NOMO-1 (cell line): ENCODE data around the gene SLC22A1.
"Not testable (repeated sequence)": the region's sequence is repeated elsewhere in the genome, so short reads cannot be mapped to it uniquely, and the experiment has no call there.

ENCODE experiments used
- DNase-seq, 2 experiments: peaks; one replicate each; lab custom pipeline; 2025; ENCODE audit not compliant: unreplicated experiment in 2 of 2; lab: John Stamatoyannopoulos, UW

Gene SLC22A1

GRCh38 chr6:160120087-160120486 lies 1.5 kb upstream of the SLC22A1 start:
- no peak for DNase-seq

GRCh38 chr6:160121981-160122380 lies 366 bp downstream of the SLC22A1 start:
- DNase-seq = no peak

DNA sequence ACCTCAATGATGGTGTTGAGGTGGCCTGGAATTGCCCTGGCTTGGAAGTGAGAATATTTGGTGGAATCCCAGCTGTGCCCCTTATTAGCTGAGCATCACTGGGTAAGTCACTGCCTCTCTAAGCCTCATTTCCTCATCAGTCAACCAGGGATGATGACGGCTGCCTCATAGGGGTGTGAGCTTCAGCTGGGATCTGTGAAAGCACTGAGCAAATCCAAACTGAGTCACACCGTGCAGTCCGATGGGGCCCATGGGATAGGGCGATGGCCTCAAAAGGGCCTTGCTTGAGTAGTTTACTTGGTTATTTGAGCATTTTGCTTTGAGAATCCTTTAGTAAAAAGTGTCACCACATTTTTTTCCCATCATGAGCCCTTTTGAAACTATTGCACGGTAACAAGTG lies 1.1 kb downstream of the SLC22A1 start:
- no peak for DNase-seq

DNA sequence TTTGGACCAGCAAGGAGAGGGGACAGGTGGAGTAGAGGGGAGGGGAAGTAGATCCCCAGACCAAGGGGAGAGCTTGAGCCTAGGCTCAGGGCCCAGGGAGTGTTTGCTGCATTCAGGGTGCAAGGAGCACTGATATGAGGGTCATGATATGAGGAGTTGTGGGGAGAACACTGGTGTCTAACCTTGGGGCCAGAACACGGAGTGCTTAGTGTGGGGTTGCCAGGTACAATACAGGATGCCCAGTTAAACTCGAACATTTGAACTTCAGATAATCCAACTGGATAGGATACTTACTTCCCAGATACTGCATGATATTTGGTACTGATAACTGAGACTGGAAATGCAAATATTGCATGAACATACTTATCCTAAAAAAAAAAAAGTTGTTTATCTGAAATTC lies 2.4 kb downstream of the SLC22A1 start:
- no peak for DNase-seq

DNA sequence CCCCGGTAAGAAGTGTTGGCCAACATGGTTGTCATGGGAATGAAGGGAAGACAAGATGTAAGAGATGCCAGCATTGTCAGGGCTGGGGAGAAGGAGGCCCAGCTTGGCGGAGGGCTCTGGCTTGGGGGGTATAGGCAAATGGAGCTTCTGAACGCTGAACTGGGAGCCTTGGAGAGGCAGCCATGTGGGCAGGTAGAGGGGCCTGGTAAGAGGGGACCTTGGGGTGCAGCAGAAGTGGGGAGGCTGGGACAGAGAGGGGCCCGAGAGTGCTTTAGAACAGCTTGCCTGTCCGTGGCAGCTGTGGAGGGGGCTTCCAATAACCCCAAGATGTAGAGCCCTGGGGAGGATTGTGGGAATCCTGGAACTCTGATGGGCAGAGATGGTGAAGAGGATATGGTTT lies 3.0 kb downstream of the SLC22A1 start:
- DNase-seq = no peak

DNA sequence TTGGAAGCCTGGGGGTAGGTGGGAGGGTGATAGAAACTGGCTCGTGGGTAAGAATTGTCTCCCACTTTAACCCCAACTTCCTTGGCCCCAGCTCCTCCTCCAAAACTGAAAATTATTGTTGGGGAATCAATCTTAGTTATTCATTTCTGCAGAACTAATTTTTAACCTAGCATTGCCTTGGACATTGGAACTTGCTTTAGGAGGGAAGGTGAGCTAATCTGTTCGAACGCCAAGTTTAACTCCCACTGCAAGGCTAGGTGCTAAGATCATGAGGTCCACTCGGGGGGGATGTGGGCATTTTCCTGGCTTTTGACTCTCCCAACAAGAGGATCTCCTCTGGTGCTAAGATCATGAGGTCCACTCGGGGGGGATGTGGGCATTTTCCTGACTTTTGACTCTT lies 3.5 kb downstream of the SLC22A1 start:
- DNase-seq = not testable (repeated sequence)

DNA sequence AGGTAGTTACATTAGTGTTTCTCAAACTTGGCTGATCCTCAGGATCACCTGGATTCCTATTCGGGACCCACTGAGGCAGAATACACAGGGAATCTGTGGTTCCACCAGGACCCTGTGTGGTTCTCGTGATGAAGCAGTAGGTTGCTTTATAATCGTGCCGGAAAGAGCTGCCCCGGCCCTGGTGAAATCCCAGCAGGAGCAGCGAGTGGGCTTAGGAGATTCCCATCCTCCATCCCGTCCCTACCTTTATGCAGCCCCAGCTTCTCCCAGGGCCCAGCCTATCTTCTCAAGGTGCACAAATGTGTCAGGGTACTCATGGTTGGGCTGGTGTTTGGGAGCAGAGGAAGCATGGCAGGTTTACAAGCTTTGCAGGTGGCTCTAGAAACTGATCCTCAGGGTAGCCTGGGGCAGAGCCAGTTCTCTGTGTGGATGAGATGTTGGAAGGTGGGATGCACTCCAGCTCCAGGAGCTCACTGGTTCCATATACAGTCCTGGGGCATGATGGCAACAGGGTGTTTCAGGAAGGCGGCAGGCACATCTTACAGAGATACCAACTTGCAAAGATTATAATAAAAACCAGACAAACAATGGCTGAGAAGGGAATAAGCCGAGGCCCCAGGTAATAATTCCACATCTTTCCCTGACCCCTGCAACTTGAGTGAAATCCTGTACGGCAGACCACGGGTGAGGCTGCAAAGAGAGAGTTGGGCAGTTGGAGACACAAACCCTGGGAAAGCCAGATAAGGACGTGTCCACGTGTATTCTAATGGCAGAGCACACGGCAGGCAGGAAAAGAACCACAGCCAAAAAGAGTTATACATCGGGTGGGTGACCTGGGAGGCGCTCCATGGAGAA lies 5.9 kb downstream of the SLC22A1 start:
- DNase-seq = no peak

DNA sequence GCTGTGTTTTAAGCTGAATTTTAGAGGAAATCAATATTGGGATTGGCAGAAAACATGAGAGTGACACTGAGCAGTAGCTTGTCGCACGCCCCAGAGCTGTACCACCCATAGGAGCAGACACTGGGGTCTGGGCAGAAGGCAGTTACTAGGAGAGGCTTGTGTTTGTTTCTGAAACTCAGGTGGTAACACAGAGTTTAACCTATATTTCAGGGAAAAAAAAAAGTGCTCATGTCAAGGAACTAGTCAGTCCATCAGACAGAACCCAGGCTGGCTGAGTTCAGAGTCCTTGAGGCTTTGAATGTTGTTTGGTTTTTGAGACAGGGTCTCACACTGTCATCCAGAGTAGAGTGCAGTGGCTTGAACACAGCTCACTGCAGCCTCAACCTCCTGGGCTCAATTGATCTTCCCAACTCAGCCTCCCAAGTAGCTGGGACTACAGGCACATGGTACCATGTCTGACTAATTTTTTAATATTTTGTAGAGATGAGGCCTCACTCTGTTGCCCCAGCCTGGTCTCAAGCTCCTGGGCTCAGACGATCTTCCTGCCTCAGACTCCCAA lies 6.6 kb downstream of the SLC22A1 start:
- DNase-seq = no peak

DNA sequence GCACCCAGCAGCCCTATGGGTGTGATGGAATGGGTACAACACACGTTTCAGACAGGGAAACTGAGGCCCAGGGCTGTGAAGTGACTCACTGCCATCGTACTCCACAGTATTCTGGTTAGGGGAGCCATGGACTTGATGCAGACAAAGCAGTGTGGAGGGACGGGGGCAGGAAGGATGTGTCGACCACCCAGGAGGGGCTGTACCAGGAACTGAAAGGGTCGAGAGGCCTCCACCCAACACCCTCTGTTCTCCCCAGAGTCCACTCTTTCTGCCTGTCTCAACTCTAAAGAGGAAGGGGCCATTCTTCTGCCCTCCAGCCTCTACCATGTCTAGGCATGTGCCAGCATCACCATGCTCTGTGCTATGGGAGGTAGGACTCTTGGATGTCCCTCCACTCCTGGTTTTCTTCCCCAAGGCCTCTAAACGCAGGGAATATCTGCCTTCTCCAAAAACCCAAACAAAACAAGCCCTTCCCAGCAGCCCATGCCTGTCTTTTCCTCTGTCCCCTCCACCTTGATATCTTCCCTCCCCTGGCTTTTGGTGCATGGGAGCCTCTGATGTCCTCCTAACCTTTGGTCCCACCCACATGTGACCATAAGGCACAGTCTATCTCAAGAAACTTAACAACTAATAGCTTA lies 7.4 kb downstream of the SLC22A1 start:
- DNase-seq = no peak

DNA sequence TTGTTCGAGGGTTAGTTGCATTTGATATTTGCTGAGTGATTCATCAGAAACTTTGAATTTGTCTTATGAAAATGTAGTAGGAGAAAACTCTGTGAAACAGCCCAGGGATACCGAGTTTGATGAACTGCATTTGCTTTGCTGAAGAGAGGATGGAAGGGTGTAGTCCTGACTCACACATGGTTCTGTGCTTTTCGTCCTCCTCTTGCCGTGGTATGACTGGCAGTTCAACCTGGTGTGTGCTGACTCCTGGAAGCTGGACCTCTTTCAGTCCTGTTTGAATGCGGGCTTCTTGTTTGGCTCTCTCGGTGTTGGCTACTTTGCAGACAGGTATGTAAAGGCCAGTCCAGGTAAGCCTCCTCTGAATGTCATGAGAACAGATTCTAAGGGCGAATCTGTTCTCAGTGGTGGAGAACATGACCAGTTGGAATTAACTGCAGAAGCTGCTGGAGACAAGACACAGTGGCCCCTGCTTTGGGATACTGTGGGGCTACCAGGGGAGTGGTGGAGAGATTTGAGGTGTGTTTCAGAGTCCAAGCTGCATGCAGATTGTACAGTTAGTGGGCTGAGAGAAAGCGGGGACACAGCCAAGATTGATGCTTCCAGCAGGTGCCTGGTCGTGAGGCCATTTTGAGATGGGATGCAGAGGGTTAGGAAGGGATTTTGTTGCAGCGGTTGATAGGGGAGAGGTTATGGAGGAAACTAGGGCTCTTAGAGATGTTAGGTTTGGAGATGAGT lies 8.4 kb downstream of the SLC22A1 start:
- no peak for DNase-seq

- no peak for DNase-seq
Observed at GRCh38 chr6:160130729-160131484, 9.3 kb downstream of the SLC22A1 start.

DNA sequence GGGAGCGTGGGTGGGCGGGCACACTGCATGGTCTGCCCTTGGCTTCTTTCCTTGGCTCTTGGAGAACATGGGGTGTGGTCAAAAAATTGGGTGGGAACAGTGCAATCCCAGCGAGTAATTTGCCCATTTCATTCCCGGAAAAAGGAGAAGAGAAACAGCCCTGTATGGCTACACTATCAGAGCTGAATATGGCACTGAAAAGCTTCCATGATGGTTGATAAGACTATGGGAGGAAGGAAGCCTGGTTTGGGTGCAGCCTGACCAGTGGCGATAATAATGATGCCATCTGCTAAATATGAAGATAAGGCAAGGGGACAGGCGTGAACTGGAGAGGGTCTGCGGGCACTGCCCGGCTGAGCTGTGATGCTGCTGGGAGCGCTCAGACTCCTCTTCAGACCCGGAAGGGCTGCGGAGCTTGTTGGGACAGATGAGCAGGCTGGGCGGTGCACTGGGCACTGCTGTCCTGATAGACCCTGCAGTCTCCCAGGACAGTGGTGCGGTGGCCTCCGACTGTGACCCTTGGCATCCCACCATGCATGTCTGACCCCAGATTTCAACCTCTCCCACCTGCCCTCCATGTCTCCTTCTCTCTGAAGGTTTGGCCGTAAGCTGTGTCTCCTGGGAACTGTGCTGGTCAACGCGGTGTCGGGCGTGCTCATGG lies 10.2 kb downstream of the SLC22A1 start:
- no peak for DNase-seq

- DNase-seq = no peak
Observed at GRCh38 chr6:160132297-160132637, 10.7 kb downstream of the SLC22A1 start.

- no peak for DNase-seq
Observed at GRCh38 chr6:160132776-160133338, 11.2 kb downstream of the SLC22A1 start.

DNA sequence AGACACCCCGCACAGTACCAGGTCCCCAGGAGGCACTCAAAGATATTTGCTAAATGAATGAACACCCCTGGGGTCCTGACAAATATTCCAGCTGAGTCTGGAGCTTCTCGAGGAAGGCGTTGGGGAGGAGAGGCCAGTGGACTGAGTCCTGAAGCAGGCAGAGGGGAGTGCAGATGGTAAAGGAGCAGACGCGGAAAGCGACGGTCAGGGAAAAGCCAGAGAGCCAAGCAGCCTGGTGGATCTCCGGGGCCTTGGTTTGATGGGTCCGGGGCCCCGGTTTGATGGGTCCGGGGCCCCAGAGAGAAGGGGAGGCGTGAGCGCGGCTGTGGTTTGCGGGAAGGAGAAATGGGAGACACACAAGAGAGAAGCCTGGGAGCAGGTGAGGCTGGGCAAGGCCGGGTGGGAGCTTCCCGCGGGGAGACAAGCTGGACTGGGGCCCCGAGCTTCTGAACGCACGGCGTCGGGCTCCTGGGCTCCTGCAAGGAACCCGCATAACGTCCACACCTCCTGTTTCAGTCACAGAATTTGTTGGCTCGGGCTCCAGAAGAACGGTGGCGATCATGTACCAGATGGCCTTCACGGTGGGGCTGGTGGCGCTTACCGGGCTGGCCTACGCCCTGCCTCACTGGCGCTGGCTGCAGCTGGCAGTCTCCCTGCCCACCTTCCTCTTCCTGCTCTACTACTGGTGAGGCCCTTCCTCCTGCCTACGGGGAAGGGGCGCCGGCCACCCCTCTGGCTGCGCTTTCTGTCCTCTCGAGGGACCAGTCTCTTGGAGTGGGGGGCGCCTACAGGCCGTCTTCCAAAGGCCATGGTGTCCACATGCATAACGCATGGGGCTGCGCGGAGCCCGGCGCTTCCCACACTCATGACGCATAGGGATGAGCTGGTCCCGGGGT lies 12.1 kb downstream of the SLC22A1 start:
- no peak for DNase-seq

- not testable (repeated sequence) for DNase-seq
Observed at GRCh38 chr6:160134337-160134751, 12.7 kb downstream of the SLC22A1 start.

DNA sequence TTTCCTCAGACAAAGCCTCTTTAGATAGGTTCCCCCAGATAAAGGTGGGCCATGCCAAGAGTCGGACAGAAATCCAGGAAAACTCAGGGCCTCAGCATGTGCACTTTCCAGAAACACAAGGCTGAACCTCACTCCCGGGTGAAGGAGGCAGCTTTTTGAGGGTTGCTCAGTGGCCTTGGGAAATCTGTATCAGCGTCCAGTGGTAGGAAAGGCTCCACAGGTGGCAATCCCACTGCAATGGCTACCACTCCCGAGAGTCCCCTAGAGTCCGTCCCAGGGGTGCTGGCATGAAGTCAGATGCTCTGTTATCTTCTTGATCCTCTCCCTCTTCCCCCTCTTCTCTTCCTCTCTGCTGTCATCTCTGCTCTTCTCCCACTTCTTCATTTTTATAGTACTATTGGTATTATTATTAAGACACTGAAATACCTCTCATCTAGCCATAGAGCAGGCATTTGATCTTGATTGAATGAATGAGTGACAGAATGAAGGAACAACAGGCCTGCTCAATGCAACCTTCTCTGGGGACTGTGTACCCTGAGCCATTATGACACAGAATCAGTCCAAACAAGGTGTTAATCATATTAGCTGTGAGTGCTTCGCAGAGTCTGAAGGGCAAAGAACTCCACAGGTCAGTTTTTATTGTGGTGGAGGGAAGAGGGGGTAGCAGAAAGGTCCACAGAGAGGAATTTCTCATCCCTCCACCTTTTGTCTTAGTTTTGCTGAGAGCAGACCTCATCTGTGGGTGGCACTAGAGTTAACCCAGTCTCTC lies 13.3 kb downstream of the SLC22A1 start:
- no peak for DNase-seq
